ENCODE data around the gene ARHGAP32.
"Not testable (repeated sequence)": the region's sequence is repeated elsewhere in the genome, so short reads cannot be mapped to it uniquely, and the experiment has no call there.

ARHGAP32 gene

GRCh38 chr11:128933481-128934178, 258.5 kb downstream of the ARHGAP32 start:
- DNase-seq (ENCODE audit: low read depth in 2 of 2) = no peak

- no peak for DNase-seq (ENCODE audit: low read depth in 2 of 2)
Measured at GRCh38 chr11:128931668-128932067, 260.5 kb downstream of the ARHGAP32 start.

GRCh38 chr11:128931066-128931465, 261.1 kb downstream of the ARHGAP32 start:
- no peak for DNase-seq (ENCODE audit: low read depth in 2 of 2)

GRCh38 chr11:128929991-128930390, 262.1 kb downstream of the ARHGAP32 start:
- no peak for DNase-seq (ENCODE audit: low read depth in 2 of 2)

GRCh38 chr11:128929468-128929867, 262.7 kb downstream of the ARHGAP32 start:
- no peak for DNase-seq (ENCODE audit: low read depth in 2 of 2)

- no peak for DNase-seq (ENCODE audit: low read depth in 2 of 2)
Measured at GRCh38 chr11:128928400-128928799, 263.7 kb downstream of the ARHGAP32 start.

GRCh38 chr11:128927683-128928336, 264.3 kb downstream of the ARHGAP32 start:
- DNase-seq (ENCODE audit: low read depth in 2 of 2) = no peak

- DNase-seq (ENCODE audit: low read depth in 2 of 2) = no peak
Measured at GRCh38 chr11:128927108-128927461, 265.0 kb downstream of the ARHGAP32 start.

- DNase-seq (ENCODE audit: low read depth in 2 of 2) = no peak
Measured at GRCh38 chr11:128926437-128927107, 265.6 kb downstream of the ARHGAP32 start.

GRCh38 chr11:128926000-128926399, 266.1 kb downstream of the ARHGAP32 start:
- no peak for DNase-seq (ENCODE audit: low read depth in 2 of 2)

GRCh38 chr11:128925250-128925600, 266.9 kb downstream of the ARHGAP32 start:
- DNase-seq (ENCODE audit: low read depth in 2 of 2) = no peak

GRCh38 chr11:128924510-128925249, 267.4 kb downstream of the ARHGAP32 start:
- DNase-seq (ENCODE audit: low read depth in 2 of 2) = no peak

- DNase-seq (ENCODE audit: low read depth in 2 of 2) = no peak
Measured at GRCh38 chr11:128924104-128924503, 268.0 kb downstream of the ARHGAP32 start.

GRCh38 chr11:128921793-128922192, 270.3 kb downstream of the ARHGAP32 start:
- DNase-seq (ENCODE audit: low read depth in 2 of 2) = no peak

- DNase-seq (ENCODE audit: low read depth in 2 of 2) = no peak
Measured at GRCh38 chr11:128920666-128921065, 271.5 kb downstream of the ARHGAP32 start.

GRCh38 chr11:128919635-128920034, 272.5 kb downstream of the ARHGAP32 start:
- DNase-seq (ENCODE audit: low read depth in 2 of 2) = not testable (repeated sequence)

- no peak for DNase-seq (ENCODE audit: low read depth in 2 of 2)
Measured at GRCh38 chr11:128919216-128919615, 272.9 kb downstream of the ARHGAP32 start.

GRCh38 chr11:128917144-128917724, 274.9 kb downstream of the ARHGAP32 start:
- DNase-seq (ENCODE audit: low read depth in 2 of 2) = no peak

GRCh38 chr11:128916681-128917080, 275.4 kb downstream of the ARHGAP32 start:
- no peak for DNase-seq (ENCODE audit: low read depth in 2 of 2)

GRCh38 chr11:128916037-128916572, 276.0 kb downstream of the ARHGAP32 start:
- DNase-seq (ENCODE audit: low read depth in 2 of 2) = no peak

GRCh38 chr11:128915149-128915521, 277.0 kb downstream of the ARHGAP32 start:
- no peak for DNase-seq (ENCODE audit: low read depth in 2 of 2)
